Natural killer cell (primary cell): Measurements from ENCODE around the gene SNAPC4. TPM values are rescaled to one million over a fixed set of nuclear protein-coding genes. Genes with fewer than 3 reads are reported as not detected.

Experiments used
- ATAC-seq, 3 donors: fragments of 150-1000 bp in 2 of 3; fragments of 200-7000 bp in 1 of 3; cut with Tn5 transposase; 1 replicate in 1 of 3; 2 replicates in 2 of 3; pipeline ENCODE4 v1.10.0; 2021; ENCODE audit warnings: mild to moderate bottlenecking in 2 of 3, moderate library complexity in 2 of 3
- DNase-seq, 2 donors: peaks; one replicate each; pipeline versions ENCODE4 v3.0.0 to v3.0.0-alpha.2; 2013 to 2021; ENCODE audit warnings: mixed read lengths in 1 of 2
- H3K27ac ChIP-seq: one replicate; pipeline ENCODE4 v1.5.1; 2013; ENCODE audit warnings: mild to moderate bottlenecking, low read length
- H3K27me3 ChIP-seq: one replicate; pipeline ENCODE4 v1.6.1; 2013; ENCODE audit warnings: low read length; ENCODE audit not compliant: control insufficient read depth, insufficient read depth
- H3K36me3 ChIP-seq: one replicate; pipeline ENCODE4 v1.6.1; 2013; ENCODE audit warnings: low read length; ENCODE audit not compliant: control insufficient read depth, insufficient read depth
- H3K4me1 ChIP-seq: one replicate; pipeline ENCODE4 v1.6.1; 2013; ENCODE audit warnings: low read length; ENCODE audit not compliant: control insufficient read depth, insufficient read depth
- H3K4me3 ChIP-seq: one replicate; pipeline ENCODE4 v1.5.1; 2013; ENCODE audit warnings: low read length
- H3K9me3 ChIP-seq: one replicate; pipeline ENCODE4 v1.6.1; 2013; ENCODE audit warnings: low read length; ENCODE audit not compliant: control insufficient read depth, insufficient read depth
- H3K27ac Mint-ChIP-seq, 2 donors: one replicate each; pipeline ENCODE4 v1.8.0; 2022; ENCODE audit warnings: mild to moderate bottlenecking in 2 of 2, mixed read lengths in 2 of 2, moderate library complexity in 1 of 2
- H3K27me3 Mint-ChIP-seq, 2 donors: one replicate each; pipeline ENCODE4 v1.8.0; 2022; ENCODE audit warnings: low read depth in 2 of 2, mixed read lengths in 2 of 2
- H3K36me3 Mint-ChIP-seq: one replicate; pipeline ENCODE4 v1.8.0; 2022; ENCODE audit warnings: mixed read lengths
- H3K4me1 Mint-ChIP-seq, 2 donors: one replicate each; pipeline ENCODE4 v1.8.0; 2022; ENCODE audit warnings: mixed read lengths in 2 of 2
- H3K4me3 Mint-ChIP-seq: one replicate; pipeline ENCODE4 v1.8.0; 2022; ENCODE audit warnings: mild to moderate bottlenecking, moderate library complexity, mixed read lengths
- H3K9me3 Mint-ChIP-seq, 2 donors: one replicate each; pipeline ENCODE4 v1.8.0; 2022; ENCODE audit warnings: mixed read lengths in 2 of 2
- CTCF ChIP-seq: fragments of 200-600 bp; IDR thresholded peaks from one replicate; pipeline ENCODE4 v1.8.0; 2022; ENCODE audit warnings: antibody characterized with exemption
- WGBS: methylation state at CpG from one replicate; pipeline ENCODE4 v1.1.7; 2013; ENCODE audit warnings: missing lambda C conversion rate; ENCODE audit not compliant: insufficient coverage; 5-methylcytosine and 5-hydroxymethylcytosine counted together
- intact Hi-C: fragments of 100-400 bp; cut with micrococcal nuclease; formaldehyde crosslinking; loops from one replicate; pipeline ENCODE4 v1.14.2; 2022
- total RNA-seq, 4 donors: library from RNA; stranded (reverse); fragments of 120-200 nt in 1 of 4; gene quantifications; one replicate each; pipeline versions ENCODE4 v1.2.3 to v1.2.4, GENCODE V29; 2013 to 2022

Gene SNAPC4
- total RNA-seq, 3 donors from 2014 or later (not counting 1 experiment from before 2014, with no cell fraction given), result 9.0 to 11.3 (median 9.4) TPM

- Histone ChIP-seq H3K27me3 (no peaks in the 10 kb centered on the region), H3K4me1 (peaks cover 29% of the 10 kb centered on the region), H3K4me3 (no peak overlapping the region), H3K9me3 (no peaks in the 10 kb centered on the region), H3K36me3 (peaks cover 39% of the 10 kb centered on the region), H3K27ac (no peak overlapping the region)
- no peaks in the 10 kb centered on the region for H3K9me3 Mint-ChIP-seq
- H3K4me1 Mint-ChIP-seq, result peaks cover 15 to 38% of the 10 kb centered on the region in 2 donors
- ATAC-seq (no peak), DNase-seq (no peak)
- no peaks in the 10 kb centered on the region for H3K36me3 Mint-ChIP-seq
- WGBS, result 94% methylated on average over 9 of the region's 9 CpGs
- no peak for TF ChIP-seq CTCF
- no peak overlapping the region for H3K4me3 Mint-ChIP-seq
- no peak overlapping the region for H3K27ac Mint-ChIP-seq
- no peaks in the 10 kb centered on the region for H3K27me3 Mint-ChIP-seq
- intact Hi-C loops, result no loop called here
Measured at GRCh38 chr9:136412962-136413361, 13.0 kb upstream of the SNAPC4 start.

- H3K36me3 ChIP-seq, result peaks cover 35% of the 10 kb centered on the region
- 72% methylated on average over 4 of the region's 4 CpGs for WGBS
- Mint-ChIP-seq H3K4me3 (peak overlapping the region; percentile 89), H3K36me3 (no peaks in the 10 kb centered on the region), H3K4me1 (peaks cover 20 to 38% of the 10 kb centered on the region in 2 donors), H3K9me3 (no peaks in the 10 kb centered on the region), H3K27me3 (no peaks in the 10 kb centered on the region), H3K27ac (peak overlapping the region; percentile 88 to 92)
- no peak for TF ChIP-seq CTCF
- peaks cover 29% of the 10 kb centered on the region for H3K4me1 ChIP-seq
- no peak for ATAC-seq
- H3K27ac ChIP-seq, result no peak overlapping the region
- peak overlapping the region; percentile 95 for H3K4me3 ChIP-seq
- no peaks in the 10 kb centered on the region for H3K27me3 ChIP-seq
- intact Hi-C loops, result no loop called here
- DNase-seq, result no peak
- no peaks in the 10 kb centered on the region for H3K9me3 ChIP-seq
Measured at GRCh38 chr9:136411378-136411777, 11.4 kb upstream of the SNAPC4 start.

DNA sequence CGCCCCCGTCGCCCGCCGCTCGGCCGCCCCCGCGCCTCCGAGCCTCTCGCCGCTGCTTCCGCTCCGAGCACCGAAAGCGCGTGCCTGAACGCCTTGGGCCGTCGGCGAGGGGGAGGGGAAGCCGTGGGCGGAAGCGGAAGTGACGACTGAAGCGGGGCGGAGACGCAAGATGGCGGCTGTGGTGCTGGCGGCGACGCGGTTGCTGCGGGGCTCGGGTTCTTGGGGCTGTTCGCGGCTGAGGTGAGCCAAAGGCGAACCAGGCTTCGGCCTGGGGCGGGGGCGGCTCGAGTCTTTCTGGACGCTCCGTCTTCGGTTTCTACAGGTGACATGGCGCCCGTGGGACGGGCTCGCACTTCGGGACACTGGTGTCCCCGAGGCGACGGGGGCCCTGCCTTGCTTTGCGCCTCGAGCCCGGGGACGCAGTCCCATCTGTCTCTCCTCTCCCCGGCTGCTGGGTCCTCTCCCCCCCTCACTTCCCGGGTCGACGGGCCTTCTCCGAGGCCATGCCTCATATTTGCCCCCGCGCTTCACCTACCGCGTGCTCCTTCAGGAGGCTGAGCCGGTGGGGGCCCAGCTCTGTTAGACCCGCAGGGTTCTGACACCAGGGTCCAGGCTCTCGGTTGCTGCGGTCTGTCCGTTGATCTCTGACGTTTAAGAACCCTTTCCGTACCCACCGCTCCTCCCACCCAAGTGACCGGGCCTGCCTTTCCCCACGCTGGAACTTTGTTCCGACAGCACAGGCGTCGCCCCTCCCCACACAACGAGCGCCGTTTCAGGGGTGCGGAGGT is 10.7 kb upstream of the SNAPC4 start, which contains the start of the genes ENTR1 and PMPCA:
Gene ENTR1 (minus strand): TSS at position 115 of the 788 bp plus-strand sequence. CDS start 217 bp downstream, outside the sequence.
Gene PMPCA (plus strand): TSS at position 159 of the 788 bp plus-strand sequence. CDS start 11 bp downstream, at position 170.
- Mint-ChIP-seq H3K9me3 (no peaks in the 10 kb centered on the region), H3K36me3 (no peaks in the 10 kb centered on the region), H3K4me1 (peaks cover 20 to 38% of the 10 kb centered on the region in 2 donors), H3K4me3 (peak within 1 kb of the TSS; percentile 93), H3K27me3 (no peaks in the 10 kb centered on the region), H3K27ac (peak within 1 kb of the TSS; percentile 88 to 92)
- H3K36me3 ChIP-seq, result peaks cover 32% of the 10 kb centered on the region
- intact Hi-C loops, result loop anchor here (1.0 kb wide), 1 partner anchor 10 kb away; the partner anchor contains the start of gene SNAPC4
- WGBS, result under 1% methylated on average over 83 of the region's 83 CpGs
- no peaks in the 10 kb centered on the region for H3K27me3 ChIP-seq
- H3K9me3 ChIP-seq, result no peaks in the 10 kb centered on the region
- peak; percentile 95 to 97 for DNase-seq
- TF ChIP-seq CTCF, result no peak
- peaks cover 34% of the 10 kb centered on the region for H3K4me1 ChIP-seq
- peak; percentile 92 to 94 (median 93) for ATAC-seq
- peak within 1 kb of the TSS; percentile 90 for H3K27ac ChIP-seq
- peak within 1 kb of the TSS; percentile 95 for H3K4me3 ChIP-seq
